Measurements from ENCODE around the gene CRYBB1.

DNA sequence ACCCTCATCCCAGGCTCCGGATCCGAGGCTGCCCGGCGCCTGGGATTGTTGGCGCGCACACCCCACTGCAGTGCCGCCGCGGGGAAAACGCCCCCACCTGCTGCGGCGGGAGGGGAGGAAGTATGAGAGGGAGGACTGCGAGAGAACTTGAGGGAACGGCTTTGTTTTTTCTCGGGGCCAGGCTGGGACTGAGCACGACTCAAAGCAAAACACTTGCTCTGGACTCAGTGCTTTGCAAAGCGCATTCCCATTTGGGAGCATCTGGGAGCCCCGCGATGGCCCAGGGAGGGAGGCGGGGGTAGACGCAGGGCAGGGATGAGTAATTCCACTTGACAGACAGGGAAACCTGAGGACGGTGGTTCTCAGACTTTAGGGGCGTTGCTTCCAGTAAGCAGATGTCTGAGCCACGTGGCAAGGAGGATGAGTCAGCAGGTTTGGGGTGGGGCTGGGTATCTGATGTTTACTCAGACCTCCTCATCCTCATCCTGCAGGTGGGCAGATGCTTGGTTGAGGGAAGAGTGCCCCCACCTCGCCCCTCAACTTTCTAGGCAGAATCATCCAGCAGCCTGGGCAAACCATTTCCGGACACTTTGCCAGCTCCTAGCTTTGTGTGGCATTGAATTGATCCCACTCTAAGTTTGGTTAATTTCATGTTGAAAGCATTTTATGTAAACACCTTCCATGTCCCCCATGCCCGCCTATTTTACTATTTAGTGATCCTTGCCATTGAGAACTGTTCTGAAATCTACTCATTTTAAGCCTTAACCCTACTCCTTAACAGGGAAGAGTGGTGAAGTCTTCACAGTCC is 41.0 kb upstream of the CRYBB1 start:
- TF ChIP-seq SNAI2 (CRISPR knock-in tag; IDR thresholded peaks at IDR 0.05) (no peak), ZFP30 (CRISPR knock-in tag; IDR thresholded peaks at IDR 0.05) (no peak), TOX (CRISPR knock-in tag; IDR thresholded peaks at IDR 0.05; ENCODE audit: borderline replicate concordance) (no peak), ZFP3 (CRISPR knock-in tag; IDR thresholded peaks at IDR 0.05) (no peak), ZNF8 (CRISPR knock-in tag; IDR thresholded peaks at IDR 0.05) (no peak), TSHZ2 (CRISPR knock-in tag; IDR thresholded peaks at IDR 0.05) (no peak), RARB (CRISPR knock-in tag; IDR thresholded peaks at IDR 0.05) (no peak), ZNF70 (CRISPR knock-in tag; IDR thresholded peaks at IDR 0.05) (no peak)
- TF ChIP-seq, protein P1, sequence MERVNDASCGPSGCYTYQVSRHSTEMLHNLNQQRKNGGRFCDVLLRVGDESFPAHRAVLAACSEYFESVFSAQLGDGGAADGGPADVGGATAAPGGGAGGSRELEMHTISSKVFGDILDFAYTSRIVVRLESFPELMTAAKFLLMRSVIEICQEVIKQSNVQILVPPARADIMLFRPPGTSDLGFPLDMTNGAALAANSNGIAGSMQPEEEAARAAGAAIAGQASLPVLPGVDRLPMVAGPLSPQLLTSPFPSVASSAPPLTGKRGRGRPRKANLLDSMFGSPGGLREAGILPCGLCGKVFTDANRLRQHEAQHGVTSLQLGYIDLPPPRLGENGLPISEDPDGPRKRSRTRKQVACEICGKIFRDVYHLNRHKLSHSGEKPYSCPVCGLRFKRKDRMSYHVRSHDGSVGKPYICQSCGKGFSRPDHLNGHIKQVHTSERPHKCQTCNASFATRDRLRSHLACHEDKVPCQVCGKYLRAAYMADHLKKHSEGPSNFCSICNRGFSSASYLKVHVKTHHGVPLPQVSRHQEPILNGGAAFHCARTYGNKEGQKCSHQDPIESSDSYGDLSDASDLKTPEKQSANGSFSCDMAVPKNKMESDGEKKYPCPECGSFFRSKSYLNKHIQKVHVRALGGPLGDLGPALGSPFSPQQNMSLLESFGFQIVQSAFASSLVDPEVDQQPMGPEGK (CRISPR knock-in tag; IDR thresholded peaks at IDR 0.05; ENCODE audit: borderline replicate concordance), result no peak
